Common myeloid progenitor, CD34-positive (primary cell): ENCODE data around the gene PTPRN2.

Source experiments
- CTCF ChIA-PET: fragments of 350-600 bp; sonication (Branson Sonifier 250); formaldehyde crosslinking; loops from one replicate; lab custom pipeline; 2021; ENCODE audit warnings: antibody characterized with exemption; lab: Charles Lee
- POLR2A ChIA-PET: fragments of 350-600 bp; sonication (Branson Sonifier 250); formaldehyde crosslinking; loops from one replicate; lab custom pipeline; 2021; ENCODE audit warnings: antibody characterized with exemption; lab: Charles Lee
- DNase-seq, 3 donors: peaks; one replicate each; pipeline versions ENCODE4 v3.0.0 to v3.0.0-alpha.2; 2013
- H3K27ac ChIP-seq, 2 experiments: 1 replicate in 1 of 2; 2 replicates in 1 of 2; pipeline ENCODE4 v1.7.0; 2013; ENCODE audit warnings: inconsistent platforms in 2 of 2, low read length in 2 of 2, mild to moderate bottlenecking in 2 of 2, low read depth in 1 of 2, moderate library complexity in 1 of 2; ENCODE audit not compliant: severe bottlenecking in 2 of 2, insufficient read depth in 1 of 2, poor library complexity in 1 of 2
- H3K27me3 ChIP-seq, 5 experiments: replicated peaks in 2 of 5; 1 replicate in 3 of 5; 2 replicates in 2 of 5; pipeline versions ENCODE4 v1.6.1 to v1.7.0; 2013; ENCODE audit warnings: low read length in 4 of 5, mild to moderate bottlenecking in 2 of 5, moderate library complexity in 2 of 5, inconsistent platforms in 1 of 5; ENCODE audit not compliant: insufficient read depth in 5 of 5, control insufficient read depth in 4 of 5
- H3K36me3 ChIP-seq, 4 experiments: 1 replicate in 2 of 4; 2 replicates in 2 of 4; pipeline versions ENCODE4 v1.6.1 to v1.7.0; 2013; ENCODE audit warnings: low read length in 3 of 4, control low read depth in 1 of 4, mild to moderate bottlenecking in 1 of 4; ENCODE audit not compliant: control insufficient read depth in 4 of 4, insufficient read depth in 4 of 4
- H3K4me1 ChIP-seq, 4 experiments: 1 replicate in 3 of 4; 2 replicates in 1 of 4; pipeline versions ENCODE4 v1.6.1 to v1.7.1; 2013; ENCODE audit warnings: low read length in 3 of 4, mild to moderate bottlenecking in 3 of 4, control low read depth in 1 of 4, inconsistent platforms in 1 of 4, moderate library complexity in 1 of 4; ENCODE audit not compliant: control insufficient read depth in 4 of 4, insufficient read depth in 4 of 4; ENCODE audit errors: control extremely low read depth in 1 of 4
- H3K4me3 ChIP-seq, 7 experiments: 1 replicate in 4 of 7; 2 replicates in 3 of 7; pipeline versions ENCODE4 v1.5.1 to v1.7.0; 2013; ENCODE audit warnings: mild to moderate bottlenecking in 7 of 7, low read length in 6 of 7, moderate library complexity in 6 of 7, inconsistent platforms in 2 of 7, low read depth in 2 of 7, control low read depth in 1 of 7; ENCODE audit not compliant: insufficient read depth in 4 of 7, control insufficient read depth in 1 of 7; ENCODE audit errors: extremely low read depth in 1 of 7
- H3K9me3 ChIP-seq, 5 experiments: 1 replicate in 4 of 5; 2 replicates in 1 of 5; pipeline versions ENCODE4 v1.6.1 to v1.7.1; 2013; ENCODE audit warnings: low read length in 4 of 5, mild to moderate bottlenecking in 2 of 5, inconsistent platforms in 1 of 5, low read depth in 1 of 5, moderate library complexity in 1 of 5; ENCODE audit not compliant: control insufficient read depth in 4 of 5, insufficient read depth in 2 of 5; ENCODE audit errors: control extremely low read depth in 1 of 5
- WGBS: methylation state at CpG from one replicate; pipeline ENCODE4 v1.1.5; 2013; ENCODE audit not compliant: insufficient coverage; 5-methylcytosine and 5-hydroxymethylcytosine counted together

Gene PTPRN2

GRCh38 chr7:158263964-158264748 lies 323.5 kb downstream of the PTPRN2 start:
- Histone ChIP-seq H3K27me3 (no peaks in the 10 kb centered on the region), H3K4me1 (no peaks in the 10 kb centered on the region), H3K9me3 (peaks cover 0 to 31% (median 6%) of the 10 kb centered on the region in 5 experiments), H3K4me3 (no peak overlapping the region), H3K27ac (no peak overlapping the region), H3K36me3 (no peaks in the 10 kb centered on the region)
- CTCF ChIA-PET = no interaction called here
- 97% methylated on average over 23 of the region's 25 CpGs for WGBS
- POLR2A ChIA-PET = no interaction called here
- no peak for DNase-seq

GRCh38 chr7:158263110-158263963 lies 324.3 kb downstream of the PTPRN2 start:
- peaks cover 0 to 35% (median 6%) of the 10 kb centered on the region in 5 experiments for H3K9me3 ChIP-seq
- no peaks in the 10 kb centered on the region for H3K27me3 ChIP-seq
- POLR2A ChIA-PET = no interaction called here
- WGBS = 96% methylated on average over 17 of the region's 19 CpGs
- CTCF ChIA-PET = no interaction called here
- DNase-seq = no peak
- no peaks in the 10 kb centered on the region for H3K36me3 ChIP-seq
- no peak overlapping the region for H3K4me3 ChIP-seq
- no peaks in the 10 kb centered on the region for H3K4me1 ChIP-seq
- H3K27ac ChIP-seq = no peak overlapping the region

GRCh38 chr7:158262284-158263109 lies 325.1 kb downstream of the PTPRN2 start:
- Histone ChIP-seq H3K36me3 (no peaks in the 10 kb centered on the region), H3K4me3 (no peak overlapping the region), H3K27me3 (no peaks in the 10 kb centered on the region), H3K4me1 (no peaks in the 10 kb centered on the region), H3K27ac (no peak overlapping the region), H3K9me3 (peaks cover 0 to 35% (median 6%) of the 10 kb centered on the region in 5 experiments)
- DNase-seq = no peak
- ChIA-PET CTCF (no interaction called here), POLR2A (no interaction called here)
- 100% methylated on average over 5 of the region's 5 CpGs for WGBS

- no peak overlapping the region for H3K27ac ChIP-seq
- WGBS = 93% methylated on average over 26 of the region's 27 CpGs
Observed at GRCh38 chr7:158261362-158262235, 326.0 kb downstream of the PTPRN2 start.

GRCh38 chr7:158260567-158261361 lies 326.9 kb downstream of the PTPRN2 start:
- H3K27ac ChIP-seq = no peak overlapping the region
- H3K4me3 ChIP-seq = no peak overlapping the region
- H3K9me3 ChIP-seq = peaks cover 0 to 41% (median 6%) of the 10 kb centered on the region in 5 experiments
- CTCF ChIA-PET = no interaction called here
- POLR2A ChIA-PET = no interaction called here
- no peaks in the 10 kb centered on the region for H3K4me1 ChIP-seq
- H3K27me3 ChIP-seq = no peaks in the 10 kb centered on the region
- 97% methylated on average over 18 of the region's 20 CpGs for WGBS
- DNase-seq = no peak
- H3K36me3 ChIP-seq = no peaks in the 10 kb centered on the region

More at GRCh38 chr7:158261362-158262235, 326.0 kb downstream of the PTPRN2 start:
- ChIA-PET POLR2A (no interaction called here), CTCF (no interaction called here)
- H3K27me3 ChIP-seq = no peaks in the 10 kb centered on the region
- H3K36me3 ChIP-seq = no peaks in the 10 kb centered on the region
- H3K4me1 ChIP-seq = no peaks in the 10 kb centered on the region
- no peak overlapping the region for H3K4me3 ChIP-seq
- H3K9me3 ChIP-seq = peaks cover 0 to 38% (median 6%) of the 10 kb centered on the region in 5 experiments
- no peak for DNase-seq
